HG02623 (cell line): ENCODE results near the gene LRRC74A.

ENCODE experiments used
- ATAC-seq: cut with Tn5 transposase; IDR thresholded peaks from one replicate; pipeline ENCODE4 v1.9.1; 2021; ENCODE audit warnings: moderate library complexity; ENCODE audit not compliant: unreplicated experiment

LRRC74A gene

GRCh38 chr14:76846331-76847047 lies 20.3 kb downstream of the LRRC74A start:
- no peak for ATAC-seq

GRCh38 chr14:76848879-76849278 lies 22.7 kb downstream of the LRRC74A start:
- no peak for ATAC-seq

GRCh38 chr14:76855066-76855465 lies 28.9 kb downstream of the LRRC74A start:
- ATAC-seq, result no peak

- ATAC-seq, result no peak
These were observed 30.6 kb downstream of the LRRC74A start for GRCh38 chr14:76856769-76857168.

GRCh38 chr14:76861574-76862255 lies 35.5 kb downstream of the LRRC74A start:
- ATAC-seq, result no peak

GRCh38 chr14:76862546-76863282 lies 36.5 kb downstream of the LRRC74A start:
- ATAC-seq, result no peak

- no peak for ATAC-seq
These were observed 37.7 kb downstream of the LRRC74A start for GRCh38 chr14:76863724-76864407.

- no peak for ATAC-seq
These were observed 40.2 kb downstream of the LRRC74A start for GRCh38 chr14:76866456-76866855.

GRCh38 chr14:76867516-76868453 lies 41.6 kb downstream of the LRRC74A start:
- ATAC-seq, result no peak

GRCh38 chr14:76868454-76869170 lies 42.4 kb downstream of the LRRC74A start:
- ATAC-seq, result no peak

GRCh38 chr14:76870166-76870565 lies 44.0 kb downstream of the LRRC74A start:
- ATAC-seq, result no peak

- no peak for ATAC-seq
These were observed 46.7 kb downstream of the LRRC74A start for GRCh38 chr14:76872796-76873432.

- no peak for ATAC-seq
These were observed 48.5 kb downstream of the LRRC74A start for GRCh38 chr14:76874734-76875133.

- ATAC-seq, result no peak
These were observed 49.9 kb downstream of the LRRC74A start for GRCh38 chr14:76876076-76876475.

- no peak for ATAC-seq
These were observed 51.7 kb downstream of the LRRC74A start for GRCh38 chr14:76877871-76878270.

GRCh38 chr14:76880449-76880848 lies 54.2 kb downstream of the LRRC74A start:
- ATAC-seq, result no peak

GRCh38 chr14:76881348-76881747 lies 55.1 kb downstream of the LRRC74A start:
- no peak for ATAC-seq

- ATAC-seq, result no peak
These were observed 56.4 kb downstream of the LRRC74A start for GRCh38 chr14:76882651-76883050.

GRCh38 chr14:76883447-76883846 lies 57.2 kb downstream of the LRRC74A start:
- ATAC-seq, result no peak
